Measurements from ENCODE around the gene BNC2.

DNA sequence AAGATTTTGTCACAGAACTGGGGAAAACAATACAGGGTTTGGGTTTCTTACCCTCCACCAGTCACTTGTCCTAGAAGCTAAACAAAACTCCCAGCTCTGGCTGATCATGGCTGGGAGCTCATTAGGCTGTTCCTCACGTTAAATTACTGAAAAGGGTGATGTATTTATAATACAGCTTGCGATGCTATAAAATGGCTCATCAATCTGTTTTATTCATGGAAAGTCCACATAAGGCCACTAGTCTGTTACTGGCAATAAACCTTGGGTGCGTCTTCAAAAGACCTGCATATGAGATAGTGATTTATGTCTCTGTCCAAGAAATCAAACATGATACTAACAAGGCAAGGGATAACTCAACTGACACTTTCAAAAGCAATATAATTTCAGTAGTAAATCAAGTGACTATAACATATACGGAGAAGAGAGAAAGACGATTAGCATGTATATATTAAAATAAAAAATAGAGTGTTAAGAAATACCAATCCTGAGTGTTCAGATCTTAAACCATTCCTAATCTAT, 219.0 kb downstream of the BNC2 start:
- TF ChIP-seq, protein P1, sequence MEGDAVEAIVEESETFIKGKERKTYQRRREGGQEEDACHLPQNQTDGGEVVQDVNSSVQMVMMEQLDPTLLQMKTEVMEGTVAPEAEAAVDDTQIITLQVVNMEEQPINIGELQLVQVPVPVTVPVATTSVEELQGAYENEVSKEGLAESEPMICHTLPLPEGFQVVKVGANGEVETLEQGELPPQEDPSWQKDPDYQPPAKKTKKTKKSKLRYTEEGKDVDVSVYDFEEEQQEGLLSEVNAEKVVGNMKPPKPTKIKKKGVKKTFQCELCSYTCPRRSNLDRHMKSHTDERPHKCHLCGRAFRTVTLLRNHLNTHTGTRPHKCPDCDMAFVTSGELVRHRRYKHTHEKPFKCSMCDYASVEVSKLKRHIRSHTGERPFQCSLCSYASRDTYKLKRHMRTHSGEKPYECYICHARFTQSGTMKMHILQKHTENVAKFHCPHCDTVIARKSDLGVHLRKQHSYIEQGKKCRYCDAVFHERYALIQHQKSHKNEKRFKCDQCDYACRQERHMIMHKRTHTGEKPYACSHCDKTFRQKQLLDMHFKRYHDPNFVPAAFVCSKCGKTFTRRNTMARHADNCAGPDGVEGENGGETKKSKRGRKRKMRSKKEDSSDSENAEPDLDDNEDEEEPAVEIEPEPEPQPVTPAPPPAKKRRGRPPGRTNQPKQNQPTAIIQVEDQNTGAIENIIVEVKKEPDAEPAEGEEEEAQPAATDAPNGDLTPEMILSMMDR (conservative IDR thresholded peaks at IDR 0.05), result no peak
- no peak for TF ChIP-seq EZH2 (IDR thresholded peaks at IDR 0.05; ENCODE audit: low read depth)

Measured in PC-9 (cell line).